Measurements from ENCODE around the gene ATF6B. TPM values are rescaled to one million over a fixed set of nuclear protein-coding genes. Genes with fewer than 3 reads are reported as not detected.

ATF6B gene
- total and polyA plus RNA-seq, 2 of the 13 experiments (the other 11 are each of a cell fraction or from before 2014, with no cell fraction given): 18.1 to 44.0 TPM

GRCh38 chr6:32083812-32084768 is 44.0 kb downstream of the ATF6B start:
- no peak overlapping the region for H2AFZ ChIP-seq (ENCODE audit: low read length)
- no peaks in the 10 kb centered on the region for H3K9me3 ChIP-seq (ENCODE audit: low read length)
- H4K20me1 ChIP-seq (ENCODE audit: insufficient read depth, low read length): no peaks in the 10 kb centered on the region
- no TSS peak for BruUV-seq (replicated peaks)
- no peak overlapping the region for H3K27ac ChIP-seq (ENCODE audit: extremely low read length, insufficient read depth, low read length)
- DNase-seq (ENCODE audit: low spot score): no peak
- no peaks in the 10 kb centered on the region for H3K36me3 ChIP-seq (replicated peaks in 1 of 2; ENCODE audit: control insufficient read depth in 1 of 2, insufficient read depth in 2 of 2, low read length in 2 of 2)
- CTCF ChIA-PET (ENCODE audit: low intra/inter-chr PET ratio, low total read pairs): no interaction called here
- intact Hi-C loops (cut with micrococcal nuclease; ENCODE audit: unreplicated experiment) (no loop called here), in situ Hi-C loops (cut with HindIII; ENCODE audit: extremely low pct_ligation_motif_present, low pct_unique_long_range_greater_than_20kb) (loop anchor here (25.0 kb wide), 1 partner anchor 703 kb away; no protein-coding TSS in a partner anchor)
- no peak overlapping the region for H3K9ac ChIP-seq (ENCODE audit: insufficient read depth, low read depth, low read length)
- 50% methylated on average over 21 of the region's 22 CpGs for WGBS (ENCODE audit: low lambda C conversion rate)
- no peak for FAIRE-seq
- POLR2A ChIA-PET: no interaction called here
- H3K79me2 ChIP-seq (ENCODE audit: insufficient read depth, low read length): no peaks in the 10 kb centered on the region
- ATAC-seq: no peak
- peaks cover 45% of the 10 kb centered on the region for H3K4me1 ChIP-seq (ENCODE audit: insufficient read depth, low read length)
- peaks cover 9 to 61% of the 10 kb centered on the region in 2 experiments for H3K27me3 ChIP-seq (ENCODE audit: control insufficient read depth in 1 of 2, insufficient read depth in 2 of 2, low read length in 2 of 2)
- no peak overlapping the region for H3K4me3 ChIP-seq (replicated peaks in 1 of 3; ENCODE audit: insufficient read depth in 1 of 3, low read depth in 2 of 3, low read length in 3 of 3)
- no peak overlapping the region for H3K4me2 ChIP-seq (ENCODE audit: low read depth, low read length)
- TF ChIP-seq MLLT10 (CRISPR knock-in tag; IDR thresholded peaks at IDR 0.05) (no peak), REXO4 (CRISPR knock-in tag; IDR thresholded peaks at IDR 0.05; ENCODE audit: borderline replicate concordance) (no peak), HHEX (CRISPR knock-in tag; IDR thresholded peaks at IDR 0.05) (no peak), ZNF766 (CRISPR knock-in tag; IDR thresholded peaks at IDR 0.05; ENCODE audit: borderline replicate concordance) (no peak), NR2F2 (IDR thresholded peaks at IDR 0.05; ENCODE audit: borderline replicate concordance, low read depth) (no peak), FOXP1 (IDR thresholded peaks at IDR 0.05) (no peak), FOXP1 (CRISPR knock-in tag; IDR thresholded peaks at IDR 0.05) (no peak), KDM2A (CRISPR knock-in tag; IDR thresholded peaks at IDR 0.05; ENCODE audit: borderline replicate concordance, low read depth) (no peak), ZBTB7A (CRISPR knock-in tag; IDR thresholded peaks at IDR 0.05) (no peak), SP5 (CRISPR knock-in tag; IDR thresholded peaks at IDR 0.05; ENCODE audit: borderline replicate concordance, low read depth) (no peak), ELK4 (CRISPR knock-in tag; IDR thresholded peaks at IDR 0.05; ENCODE audit: borderline replicate concordance) (no peak), EP300 (IDR thresholded peaks at IDR 0.05; ENCODE audit: low read depth in 2 of 2, low read length in 2 of 2) (no peak), EP300 (CRISPR knock-in tag; IDR thresholded peaks at IDR 0.05; ENCODE audit: borderline replicate concordance) (no peak), YEATS4 (CRISPR knock-in tag; IDR thresholded peaks at IDR 0.05; ENCODE audit: borderline replicate concordance) (no peak), GPBP1L1 (CRISPR knock-in tag; IDR thresholded peaks at IDR 0.05) (no peak)
- TF ChIP-seq, protein P1, sequence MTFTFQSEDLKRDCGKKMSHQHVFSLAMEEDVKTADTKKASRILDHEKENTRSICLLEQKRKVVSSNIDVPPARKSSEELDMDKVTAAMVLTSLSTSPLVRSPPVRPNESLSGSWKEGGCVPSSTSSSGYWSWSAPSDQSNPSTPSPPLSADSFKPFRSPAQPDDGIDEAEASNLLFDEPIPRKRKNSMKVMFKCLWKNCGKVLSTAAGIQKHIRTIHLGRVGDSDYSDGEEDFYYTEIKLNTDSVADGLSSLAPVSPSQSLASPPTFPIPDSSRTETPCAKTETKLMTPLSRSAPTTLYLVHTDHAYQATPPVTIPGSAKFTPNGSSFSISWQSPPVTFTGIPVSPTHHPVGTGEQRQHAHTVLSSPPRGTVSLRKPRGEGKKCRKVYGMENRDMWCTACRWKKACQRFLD (CRISPR knock-in tag; IDR thresholded peaks at IDR 0.05; ENCODE audit: borderline replicate concordance): no peak
- TF ChIP-seq, protein P2, sequence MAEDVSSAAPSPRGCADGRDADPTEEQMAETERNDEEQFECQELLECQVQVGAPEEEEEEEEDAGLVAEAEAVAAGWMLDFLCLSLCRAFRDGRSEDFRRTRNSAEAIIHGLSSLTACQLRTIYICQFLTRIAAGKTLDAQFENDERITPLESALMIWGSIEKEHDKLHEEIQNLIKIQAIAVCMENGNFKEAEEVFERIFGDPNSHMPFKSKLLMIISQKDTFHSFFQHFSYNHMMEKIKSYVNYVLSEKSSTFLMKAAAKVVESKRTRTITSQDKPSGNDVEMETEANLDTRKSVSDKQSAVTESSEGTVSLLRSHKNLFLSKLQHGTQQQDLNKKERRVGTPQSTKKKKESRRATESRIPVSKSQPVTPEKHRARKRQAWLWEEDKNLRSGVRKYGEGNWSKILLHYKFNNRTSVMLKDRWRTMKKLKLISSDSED (CRISPR knock-in tag; IDR thresholded peaks at IDR 0.05): no peak

Data from HepG2 (cell line).